GM19025 (cell line): ENCODE data around the gene SMIM22.
"Not testable (repeated sequence)": the region's sequence is repeated elsewhere in the genome, so short reads cannot be mapped to it uniquely, and the experiment has no call there.

Experiments used
- ATAC-seq: cut with Tn5 transposase; IDR thresholded peaks from one replicate; pipeline ENCODE4 v1.9.1; 2021; ENCODE audit warnings: mild to moderate bottlenecking, low read depth, moderate library complexity; ENCODE audit not compliant: unreplicated experiment

SMIM22 gene

GRCh38 chr16:4768549-4769305 is 26.4 kb upstream of the SMIM22 start:
- peak; percentile 45 for ATAC-seq

- no peak for ATAC-seq
Measured at GRCh38 chr16:4769306-4769638, 25.9 kb upstream of the SMIM22 start.

- ATAC-seq = no peak
Measured at GRCh38 chr16:4771646-4772045, 23.5 kb upstream of the SMIM22 start.

- no peak for ATAC-seq
Measured at GRCh38 chr16:4772351-4772750, 22.8 kb upstream of the SMIM22 start.

- no peak for ATAC-seq
Measured at GRCh38 chr16:4775005-4775404, 20.2 kb upstream of the SMIM22 start.

- ATAC-seq = no peak
Measured at GRCh38 chr16:4776141-4776705, 18.9 kb upstream of the SMIM22 start.

GRCh38 chr16:4777339-4778049 is 17.7 kb upstream of the SMIM22 start:
- no peak for ATAC-seq

- no peak for ATAC-seq
Measured at GRCh38 chr16:4778050-4778392, 17.1 kb upstream of the SMIM22 start.

GRCh38 chr16:4780235-4780634 is 14.9 kb upstream of the SMIM22 start:
- no peak for ATAC-seq

- ATAC-seq = no peak
Measured at GRCh38 chr16:4783251-4783950, 11.8 kb upstream of the SMIM22 start.

GRCh38 chr16:4783951-4784336 is 11.2 kb upstream of the SMIM22 start:
- no peak for ATAC-seq

- not testable (repeated sequence) for ATAC-seq
Measured at GRCh38 chr16:4784444-4784987, 10.7 kb upstream of the SMIM22 start.

- no peak for ATAC-seq
Measured at GRCh38 chr16:4785758-4786433, 9.3 kb upstream of the SMIM22 start.

GRCh38 chr16:4787068-4787467 is 8.1 kb upstream of the SMIM22 start:
- ATAC-seq = no peak

- ATAC-seq = no peak
Measured at GRCh38 chr16:4787627-4788482, 7.3 kb upstream of the SMIM22 start, which contains the start of gene SEPTIN12. Gene SEPTIN12, minus strand, starts transcription at chr16:4788345. Its CDS starts 700 bp downstream, at chr16:4787645.

GRCh38 chr16:4788489-4788889 is 6.7 kb upstream of the SMIM22 start:
- ATAC-seq = no peak

- no peak for ATAC-seq
Measured at GRCh38 chr16:4788910-4789309, 6.3 kb upstream of the SMIM22 start.

- ATAC-seq = no peak
Measured at GRCh38 chr16:4790261-4790660, 4.9 kb upstream of the SMIM22 start.

GRCh38 chr16:4790871-4791270 is 4.3 kb upstream of the SMIM22 start:
- ATAC-seq = no peak
